GM21737 (cell line): Measurements from ENCODE around the gene SLC26A11.
"Not testable (repeated sequence)": the region's sequence is repeated elsewhere in the genome, so short reads cannot be mapped to it uniquely, and the experiment has no call there.

Experiments used
- ATAC-seq: cut with Tn5 transposase; IDR thresholded peaks from one replicate; pipeline ENCODE4 v1.9.1; 2021; ENCODE audit warnings: mild to moderate bottlenecking, moderate library complexity; ENCODE audit not compliant: unreplicated experiment

Gene SLC26A11

GRCh38 chr17:80299350-80300100, 79.3 kb downstream of the SLC26A11 start:
- ATAC-seq = not testable (repeated sequence)

GRCh38 chr17:80300756-80301155, 80.5 kb downstream of the SLC26A11 start:
- ATAC-seq = not testable (repeated sequence)
